Stimulated activated effector memory CD8-positive, alpha-beta T cell treated with anti-CD3 and anti-CD28 coated beads, Interleukin-12 subunit alpha, Interleukin-12 subunit beta, amount 100 ng/mL, for 72 hours (primary cell): ENCODE measurements around the gene SYT1.
"Not testable (repeated sequence)": the region's sequence is repeated elsewhere in the genome, so short reads cannot be mapped to it uniquely, and the experiment has no call there.

Experiments used
- ATAC-seq: fragments of 150-1000 bp; cut with Tn5 transposase; 2 replicates; pipeline ENCODE4 v1.10.0; 2021
- DNase-seq, 2 donors: peaks; one replicate each; pipeline ENCODE4 v3.0.0; 2021 to 2022; ENCODE audit warnings: low spot score in 2 of 2
- H3K27ac Mint-ChIP-seq: one replicate; pipeline ENCODE4 v1.8.0; 2022; ENCODE audit warnings: mild to moderate bottlenecking, mixed read lengths
- H3K36me3 Mint-ChIP-seq: one replicate; pipeline ENCODE4 v1.8.0; 2022; ENCODE audit warnings: mild to moderate bottlenecking, mixed read lengths
- H3K4me1 Mint-ChIP-seq: one replicate; pipeline ENCODE4 v1.8.0; 2022; ENCODE audit warnings: mixed read lengths
- H3K4me3 Mint-ChIP-seq: one replicate; pipeline ENCODE4 v1.8.0; 2022; ENCODE audit warnings: mild to moderate bottlenecking, mixed read lengths
- H3K9me3 Mint-ChIP-seq: one replicate; pipeline ENCODE4 v1.8.0; 2022; ENCODE audit warnings: mixed read lengths

SYT1 gene

GRCh38 chr12:78864403-78864869 lies at the start of gene SYT1:
TSS of gene SYT1 (plus strand) at chr12:78864774.
- Mint-ChIP-seq H3K4me3 (peak within 1 kb of the TSS; percentile 27), H3K9me3 (peaks cover 6% of the 10 kb centered on the region), H3K36me3 (no peaks in the 10 kb centered on the region), H3K27ac (no peak within 1 kb of the TSS), H3K4me1 (no peaks in the 10 kb centered on the region)
- DNase-seq: no peak
- no peak for ATAC-seq

GRCh38 chr12:78818487-78818886 lies 46.1 kb upstream of the SYT1 start:
- H3K36me3 Mint-ChIP-seq: no peaks in the 10 kb centered on the region
- ATAC-seq (no peak), DNase-seq (no peak)
- no peaks in the 10 kb centered on the region for H3K4me1 Mint-ChIP-seq
- no peak overlapping the region for H3K4me3 Mint-ChIP-seq
- H3K9me3 Mint-ChIP-seq: peaks cover 13% of the 10 kb centered on the region
- H3K27ac Mint-ChIP-seq: no peak overlapping the region

GRCh38 chr12:78820946-78821345 lies 43.6 kb upstream of the SYT1 start:
- H3K4me1 Mint-ChIP-seq: no peaks in the 10 kb centered on the region
- no peak overlapping the region for H3K4me3 Mint-ChIP-seq
- no peaks in the 10 kb centered on the region for H3K36me3 Mint-ChIP-seq
- no peak for ATAC-seq
- H3K27ac Mint-ChIP-seq: no peak overlapping the region
- DNase-seq: no peak
- peaks cover 14% of the 10 kb centered on the region for H3K9me3 Mint-ChIP-seq

GRCh38 chr12:78824918-78825317 lies 39.7 kb upstream of the SYT1 start:
- DNase-seq: no peak
- Mint-ChIP-seq H3K4me1 (no peaks in the 10 kb centered on the region), H3K9me3 (peaks cover 16% of the 10 kb centered on the region), H3K4me3 (no peak overlapping the region), H3K27ac (no peak overlapping the region), H3K36me3 (no peaks in the 10 kb centered on the region)
- no peak for ATAC-seq

- H3K36me3 Mint-ChIP-seq: no peaks in the 10 kb centered on the region
- ATAC-seq (no peak), DNase-seq (no peak)
- no peak overlapping the region for H3K4me3 Mint-ChIP-seq
- no peak overlapping the region for H3K27ac Mint-ChIP-seq
- H3K4me1 Mint-ChIP-seq: no peaks in the 10 kb centered on the region
- H3K9me3 Mint-ChIP-seq: peaks cover 16% of the 10 kb centered on the region
Observed at GRCh38 chr12:78829690-78830089, 34.9 kb upstream of the SYT1 start.

GRCh38 chr12:78835493-78835892 lies 29.1 kb upstream of the SYT1 start:
- H3K36me3 Mint-ChIP-seq: no peaks in the 10 kb centered on the region
- no peaks in the 10 kb centered on the region for H3K4me1 Mint-ChIP-seq
- H3K9me3 Mint-ChIP-seq: peaks cover 19% of the 10 kb centered on the region
- ATAC-seq (no peak), DNase-seq (no peak)
- no peak overlapping the region for H3K27ac Mint-ChIP-seq
- H3K4me3 Mint-ChIP-seq: no peak overlapping the region

- not testable (repeated sequence) for DNase-seq, H3K4me3 Mint-ChIP-seq, H3K4me1 Mint-ChIP-seq, H3K36me3 Mint-ChIP-seq, H3K9me3 Mint-ChIP-seq, H3K27ac Mint-ChIP-seq, ATAC-seq
Observed at GRCh38 chr12:78840518-78841019, 24.0 kb upstream of the SYT1 start.

- no peak overlapping the region for H3K4me3 Mint-ChIP-seq
- H3K27ac Mint-ChIP-seq: no peak overlapping the region
Observed at GRCh38 chr12:78853231-78853630, 11.3 kb upstream of the SYT1 start.

GRCh38 chr12:78863482-78864402 lies 832 bp upstream of the SYT1 start:
- no peak overlapping the region for H3K27ac Mint-ChIP-seq
- ATAC-seq: no peak
- H3K36me3 Mint-ChIP-seq: no peaks in the 10 kb centered on the region
- DNase-seq: no peak
- H3K4me1 Mint-ChIP-seq: no peaks in the 10 kb centered on the region
- peaks cover 6% of the 10 kb centered on the region for H3K9me3 Mint-ChIP-seq
- peak overlapping the region; percentile 27 for H3K4me3 Mint-ChIP-seq

More at GRCh38 chr12:78853231-78853630, 11.3 kb upstream of the SYT1 start:
- no peak for DNase-seq
- Mint-ChIP-seq H3K36me3 (no peaks in the 10 kb centered on the region), H3K9me3 (peaks cover 22% of the 10 kb centered on the region), H3K4me1 (no peaks in the 10 kb centered on the region)
- no peak for ATAC-seq

GRCh38 chr12:78864870-78865463 lies 393 bp downstream of the SYT1 start:
- Mint-ChIP-seq H3K9me3 (peaks cover 6% of the 10 kb centered on the region), H3K36me3 (no peaks in the 10 kb centered on the region), H3K27ac (no peak overlapping the region), H3K4me1 (no peaks in the 10 kb centered on the region), H3K4me3 (no peak overlapping the region)
- DNase-seq (no peak), ATAC-seq (no peak)

- H3K4me3 Mint-ChIP-seq: no peak overlapping the region
- no peak for ATAC-seq
Observed at GRCh38 chr12:78865516-78865915, 942 bp downstream of the SYT1 start.

GRCh38 chr12:78866518-78866917 lies 1.9 kb downstream of the SYT1 start:
- no peak for DNase-seq

More at GRCh38 chr12:78865516-78865915, 942 bp downstream of the SYT1 start:
- no peak for DNase-seq
- Mint-ChIP-seq H3K9me3 (peaks cover 6% of the 10 kb centered on the region), H3K36me3 (no peaks in the 10 kb centered on the region), H3K4me1 (no peaks in the 10 kb centered on the region), H3K27ac (no peak overlapping the region)

GRCh38 chr12:78870539-78870938 lies 6.0 kb downstream of the SYT1 start:
- Mint-ChIP-seq H3K4me3 (no peak overlapping the region), H3K9me3 (peaks cover 4% of the 10 kb centered on the region)
- ATAC-seq: no peak

More at GRCh38 chr12:78866518-78866917, 1.9 kb downstream of the SYT1 start:
- Mint-ChIP-seq H3K27ac (no peak overlapping the region), H3K9me3 (peaks cover 6% of the 10 kb centered on the region), H3K4me3 (no peak overlapping the region), H3K36me3 (no peaks in the 10 kb centered on the region), H3K4me1 (no peaks in the 10 kb centered on the region)
- ATAC-seq: no peak

GRCh38 chr12:78871566-78871965 lies 7.0 kb downstream of the SYT1 start:
- Mint-ChIP-seq H3K9me3 (peaks cover 6% of the 10 kb centered on the region), H3K4me1 (no peaks in the 10 kb centered on the region), H3K36me3 (no peaks in the 10 kb centered on the region), H3K27ac (no peak overlapping the region), H3K4me3 (no peak overlapping the region)
- DNase-seq: no peak
- ATAC-seq: no peak

More at GRCh38 chr12:78870539-78870938, 6.0 kb downstream of the SYT1 start:
- DNase-seq: no peak
- Mint-ChIP-seq H3K27ac (no peak overlapping the region), H3K4me1 (no peaks in the 10 kb centered on the region), H3K36me3 (no peaks in the 10 kb centered on the region)

- no peak for ATAC-seq
- H3K4me3 Mint-ChIP-seq: no peak overlapping the region
- H3K36me3 Mint-ChIP-seq: no peaks in the 10 kb centered on the region
- peaks cover 20% of the 10 kb centered on the region for H3K9me3 Mint-ChIP-seq
- no peaks in the 10 kb centered on the region for H3K4me1 Mint-ChIP-seq
- no peak for DNase-seq
- no peak overlapping the region for H3K27ac Mint-ChIP-seq
Observed at GRCh38 chr12:78878459-78878858, 13.9 kb downstream of the SYT1 start.
